Measurements from ENCODE around the gene NOP56.
"Not testable (repeated sequence)": the region's sequence is repeated elsewhere in the genome, so short reads cannot be mapped to it uniquely, and the experiment has no call there.

The NOP56 gene

DNA sequence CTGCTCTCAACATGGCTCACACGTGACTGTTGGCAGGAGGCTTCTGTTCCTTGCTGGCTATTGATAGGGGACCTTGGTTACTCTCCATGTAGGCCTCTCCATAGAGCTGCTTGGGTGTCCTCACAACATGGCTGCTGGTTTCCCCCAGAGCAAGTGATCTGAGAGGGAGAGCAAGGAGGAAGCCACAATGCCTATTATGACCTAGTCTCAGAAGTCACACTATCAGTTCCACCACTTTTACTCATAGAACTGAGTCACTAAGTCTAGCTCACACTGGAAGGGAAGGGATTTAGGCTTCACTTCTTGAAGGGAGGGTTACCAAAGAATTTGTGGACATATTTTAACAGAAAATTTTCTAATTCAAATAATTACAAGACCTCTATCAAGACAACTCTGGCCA, 8.7 kb upstream of the NOP56 start:
- no peak for DNase-seq

GRCh38 chr20:2652724-2653555, 508 bp downstream of the NOP56 start:
- DNase-seq: peak; percentile 66

- no peak for DNase-seq
Observed at GRCh38 chr20:2653556-2654383, 1.3 kb downstream of the NOP56 start.

GRCh38 chr20:2654384-2654822, 2.0 kb downstream of the NOP56 start:
- no peak for DNase-seq

DNA sequence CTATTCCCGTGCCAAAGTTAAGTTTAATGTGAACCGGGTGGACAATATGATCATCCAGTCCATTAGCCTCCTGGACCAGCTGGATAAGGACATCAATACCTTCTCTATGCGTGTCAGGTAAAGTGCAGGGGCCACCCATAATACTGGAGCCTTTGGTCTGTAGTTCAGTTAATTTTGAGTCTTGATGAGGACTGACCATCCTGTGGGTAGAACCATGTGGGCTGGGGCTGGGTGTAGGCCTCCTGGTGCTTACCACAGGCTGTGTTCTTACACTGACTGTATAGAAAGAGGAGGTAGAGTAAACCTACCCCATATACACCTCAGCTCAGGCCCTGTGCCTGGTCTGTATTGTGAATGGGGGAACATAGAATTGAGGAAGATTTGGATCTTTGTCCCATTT, 2.4 kb downstream of the NOP56 start:
- DNase-seq: no peak

DNA sequence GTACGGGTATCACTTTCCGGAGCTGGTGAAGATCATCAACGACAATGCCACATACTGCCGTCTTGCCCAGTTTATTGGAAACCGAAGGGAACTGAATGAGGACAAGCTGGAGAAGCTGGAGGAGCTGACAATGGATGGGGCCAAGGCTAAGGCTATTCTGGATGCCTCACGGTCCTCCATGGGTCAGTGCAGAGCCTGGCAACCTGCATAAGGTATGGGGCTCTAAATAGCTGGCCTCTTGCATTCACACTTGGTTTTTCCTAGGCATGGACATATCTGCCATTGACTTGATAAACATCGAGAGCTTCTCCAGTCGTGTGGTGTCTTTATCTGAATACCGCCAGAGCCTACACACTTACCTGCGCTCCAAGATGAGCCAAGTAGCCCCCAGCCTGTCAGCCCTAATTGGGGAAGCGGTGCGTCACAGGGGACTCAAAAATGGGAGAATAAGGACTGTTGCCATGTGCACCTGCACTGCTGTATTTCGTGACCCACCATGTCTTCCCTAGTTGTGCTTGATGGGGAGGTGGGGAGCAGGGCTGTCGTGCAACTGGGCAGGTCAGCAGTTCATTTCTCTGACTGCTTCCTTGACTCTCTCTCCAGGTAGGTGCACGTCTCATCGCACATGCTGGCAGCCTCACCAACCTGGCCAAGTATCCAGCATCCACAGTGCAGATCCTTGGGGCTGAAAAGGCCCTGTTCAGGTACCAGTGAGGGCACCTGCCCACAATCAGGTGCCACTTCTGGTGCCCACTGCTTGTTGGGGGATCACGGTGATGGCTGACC, 3.1 kb downstream of the NOP56 start:
- DNase-seq: no peak

DNA sequence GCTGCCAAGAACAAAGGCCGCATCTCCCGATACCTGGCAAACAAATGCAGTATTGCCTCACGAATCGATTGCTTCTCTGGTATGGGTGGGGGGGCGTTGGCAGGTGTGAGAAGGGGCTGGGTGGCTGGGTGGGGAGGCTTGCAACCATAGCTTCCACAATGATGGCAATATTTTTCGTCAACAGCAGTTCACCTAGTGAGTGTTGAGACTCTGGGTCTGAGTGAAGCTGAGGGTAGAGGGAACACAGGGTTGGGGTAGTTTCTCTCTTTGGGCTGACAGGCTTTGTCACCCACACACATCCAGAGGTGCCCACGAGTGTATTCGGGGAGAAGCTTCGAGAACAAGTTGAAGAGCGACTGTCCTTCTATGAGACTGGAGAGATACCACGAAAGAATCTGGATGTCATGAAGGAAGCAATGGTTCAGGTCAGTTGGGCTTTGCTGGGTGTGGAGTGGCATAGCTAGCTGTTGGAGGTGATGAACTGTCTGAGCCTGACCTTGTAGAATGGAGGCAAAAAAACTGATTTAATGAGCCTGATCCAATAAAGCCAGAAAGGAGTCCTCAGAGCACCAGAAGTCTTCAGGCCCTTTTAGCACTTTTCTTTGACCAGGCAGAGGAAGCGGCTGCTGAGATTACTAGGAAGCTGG, 4.2 kb downstream of the NOP56 start:
- DNase-seq: no peak

- no peak for DNase-seq
Observed at GRCh38 chr20:2657241-2657640, 4.8 kb downstream of the NOP56 start.

DNA sequence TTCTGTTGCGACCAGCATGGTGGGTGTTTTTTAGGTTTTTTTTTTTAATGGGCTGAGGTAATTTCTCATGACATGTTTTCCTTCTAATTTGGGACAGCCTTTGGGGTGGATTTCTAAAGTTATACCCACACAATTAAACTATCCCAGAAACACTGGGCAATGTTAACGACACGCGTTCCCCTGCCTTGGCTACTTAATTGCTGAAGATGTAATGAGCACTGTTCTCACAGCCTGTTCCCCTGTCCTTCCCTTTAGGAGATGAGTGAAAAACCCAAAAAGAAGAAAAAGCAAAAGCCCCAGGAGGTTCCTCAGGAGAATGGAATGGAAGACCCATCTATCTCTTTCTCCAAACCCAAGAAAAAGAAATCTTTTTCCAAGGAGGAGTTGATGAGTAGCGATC, 5.2 kb downstream of the NOP56 start:
- DNase-seq: no peak

DNA sequence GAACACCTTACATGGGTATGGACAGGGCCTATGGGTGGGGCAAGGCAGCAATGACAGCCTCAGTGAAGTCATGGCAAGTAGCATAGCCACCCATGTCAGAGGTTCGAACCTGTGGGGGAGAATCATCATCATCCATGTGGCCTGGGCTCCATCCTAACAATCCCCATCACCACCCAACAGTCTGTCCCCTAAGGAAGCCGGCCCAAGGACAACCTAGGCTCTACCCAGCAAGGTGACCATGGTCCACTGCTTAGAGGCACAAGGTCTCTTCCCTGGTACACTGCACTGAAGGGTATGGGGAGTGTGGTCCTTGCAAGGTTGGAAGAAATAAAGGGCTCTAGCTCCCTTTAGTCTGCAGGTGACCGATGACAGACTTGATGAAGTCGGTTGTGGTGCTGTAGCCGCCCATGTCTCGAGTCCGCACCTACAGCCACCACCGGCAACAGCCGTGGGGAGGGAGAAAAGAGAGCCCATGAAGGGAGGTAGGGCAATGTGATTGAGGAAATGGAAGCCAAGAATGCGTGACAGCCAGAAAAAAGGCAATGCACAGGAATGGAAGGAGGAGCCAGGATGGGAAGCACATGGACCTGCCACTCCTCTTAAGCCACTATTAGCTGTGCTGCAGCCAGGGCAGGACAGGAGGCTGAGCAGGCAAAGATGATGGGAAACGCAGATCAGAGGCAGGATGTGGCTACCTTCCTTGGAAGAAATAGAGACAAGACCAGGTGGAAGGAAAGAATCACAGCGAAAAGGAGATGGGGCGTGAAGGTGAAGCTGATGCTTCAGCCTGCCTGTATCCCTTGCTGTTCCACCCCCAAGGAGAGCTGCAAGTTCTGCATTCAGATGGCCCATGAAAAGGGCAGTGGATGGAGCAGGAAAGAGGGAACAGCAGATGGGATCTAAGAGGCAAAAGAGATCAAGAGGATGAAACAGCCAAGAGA, 6.3 kb downstream of the NOP56 start:
- DNase-seq: peak; percentile 50

DNA sequence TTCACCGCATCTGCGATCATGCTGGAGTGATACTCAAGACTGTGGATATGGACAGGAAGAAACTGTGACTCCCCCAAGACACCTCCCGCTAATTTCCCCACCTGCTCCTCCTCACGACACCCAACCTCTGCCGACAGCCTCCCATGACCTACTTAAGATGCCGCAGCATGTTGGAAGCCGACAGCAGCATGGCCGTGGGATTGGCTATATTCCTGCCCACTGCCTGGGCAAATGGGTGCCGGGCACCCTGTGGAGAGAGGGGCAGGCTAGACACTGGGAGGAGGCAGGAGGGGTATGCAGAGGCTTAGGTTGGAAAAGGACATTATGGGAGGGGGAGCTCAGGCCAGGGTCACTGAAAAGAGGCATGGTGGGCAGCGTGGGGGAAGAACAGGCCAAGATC, 7.1 kb downstream of the NOP56 start:
- DNase-seq: no peak

- no peak for DNase-seq
Observed at GRCh38 chr20:2663364-2663886, 11.0 kb downstream of the NOP56 start.

DNA sequence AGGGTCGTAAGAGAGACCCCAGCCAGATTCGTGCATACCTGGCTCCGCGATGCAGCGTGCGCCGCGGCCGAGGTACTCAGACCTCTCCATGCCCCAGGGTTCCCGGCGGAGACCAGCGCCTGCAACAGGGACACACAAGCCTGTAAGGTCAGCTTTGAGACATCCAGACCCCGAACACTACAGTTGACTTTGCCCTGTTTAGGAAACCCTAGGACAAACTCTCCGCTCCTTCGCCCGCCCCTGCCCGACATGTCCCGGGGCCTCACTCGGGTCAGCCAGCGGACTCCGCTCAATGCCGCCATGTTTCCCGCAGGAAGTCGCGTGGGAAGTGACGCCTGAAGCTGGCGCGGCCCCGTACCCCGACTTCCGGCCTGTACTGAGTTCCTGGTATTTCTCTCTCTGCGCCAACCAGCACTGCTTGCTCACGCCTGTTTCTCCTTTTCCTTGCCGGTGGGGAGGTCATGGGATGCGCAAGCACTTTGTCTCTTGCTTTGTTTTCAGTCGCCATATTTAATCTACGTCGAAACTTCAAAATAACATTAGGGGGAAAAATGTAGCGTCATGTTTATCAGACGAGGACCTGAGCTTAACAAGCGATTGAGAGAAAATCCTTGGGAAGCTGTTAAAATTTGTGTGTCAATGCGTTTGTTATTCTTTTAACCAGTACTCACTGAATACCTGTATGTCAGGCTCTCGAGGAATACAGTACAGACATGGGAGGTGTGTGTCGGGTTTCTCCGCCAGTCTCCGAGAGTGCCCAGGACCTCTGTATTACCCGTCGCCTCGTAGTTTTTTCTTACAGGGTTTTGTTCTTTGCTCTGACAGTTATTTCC, 11.7 kb downstream of the NOP56 start, which contains the start of gene IDH3B:
Gene IDH3B (minus strand): TSS at position 330 of the 833 bp plus-strand sequence. CDS start 28 bp downstream, at position 302.
- DNase-seq: peak; percentile 96

DNA sequence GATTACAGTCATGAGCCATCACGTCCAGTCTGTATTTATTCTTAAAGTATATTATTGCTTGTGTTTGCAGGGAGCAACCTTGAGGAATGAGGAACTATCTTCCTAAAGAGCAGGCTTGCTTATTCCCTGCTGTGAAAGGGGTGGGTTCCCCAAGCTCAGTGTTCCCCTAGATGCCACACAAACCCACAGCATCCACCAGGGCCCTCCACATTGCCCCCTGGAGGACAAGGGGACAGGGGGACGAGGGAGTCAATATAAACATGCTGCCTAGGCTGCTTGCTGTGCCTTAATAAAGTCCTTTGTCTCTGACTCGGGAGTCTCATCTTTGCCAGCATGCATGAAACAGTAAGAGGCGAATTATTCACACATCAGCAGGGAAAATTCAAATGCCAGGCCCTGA, 19.5 kb downstream of the NOP56 start:
- DNase-seq: no peak

DNA sequence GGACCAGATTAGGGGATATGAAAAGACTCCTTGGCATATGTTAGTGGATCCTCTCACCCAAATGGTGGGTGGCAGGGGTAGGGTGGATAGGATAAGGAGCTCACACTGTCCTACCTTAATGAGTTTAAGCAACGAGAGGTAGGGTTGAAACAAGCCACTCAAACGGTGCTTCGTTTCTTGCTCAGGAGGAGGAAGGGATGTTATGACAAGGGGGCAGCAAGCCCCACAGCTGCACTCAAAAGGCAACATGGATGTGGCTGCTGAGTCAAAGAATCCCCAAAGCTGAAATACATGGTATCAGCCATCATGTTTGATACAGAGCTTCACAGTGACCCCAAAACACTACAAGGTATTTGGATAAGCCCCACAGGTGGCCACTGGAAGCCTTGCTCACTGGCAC, 20.0 kb downstream of the NOP56 start:
- no peak for DNase-seq

DNA sequence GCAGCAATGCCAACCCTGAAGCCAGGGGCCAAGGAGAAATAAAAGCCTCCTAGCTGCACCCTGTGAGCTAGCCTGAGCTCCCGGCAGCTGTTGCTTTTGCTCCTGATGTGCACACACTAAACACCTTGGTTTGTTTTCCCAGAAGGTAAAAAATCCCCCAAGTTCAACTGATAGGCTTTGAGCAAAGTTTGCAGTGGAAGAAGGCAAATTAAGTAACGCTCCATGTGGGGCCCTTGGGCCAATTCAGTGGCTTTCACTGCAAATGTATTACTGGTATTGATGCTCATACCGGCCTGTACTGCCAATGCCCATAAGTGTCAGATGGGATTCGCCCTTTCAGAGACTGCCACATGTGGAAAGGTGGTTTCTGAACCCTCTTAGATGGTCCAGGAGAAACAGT, 21.0 kb downstream of the NOP56 start:
- DNase-seq: no peak

GRCh38 chr20:2680046-2680445, 27.6 kb downstream of the NOP56 start:
- no peak for DNase-seq

GRCh38 chr20:2682040-2682439, 29.6 kb downstream of the NOP56 start:
- DNase-seq: not testable (repeated sequence)

GRCh38 chr20:2684817-2685216, 32.4 kb downstream of the NOP56 start:
- not testable (repeated sequence) for DNase-seq

- no peak for DNase-seq
Observed at GRCh38 chr20:2687514-2687913, 35.1 kb downstream of the NOP56 start.

Data from stimulated activated CD8-positive, alpha-beta memory T cell treated with anti-CD3 and anti-CD28 coated beads, Interleukin-4, amount 100 ng/mL, for 48 hours (primary cell).